Upper lobe of left lung (tissue), 4 donors: ENCODE measurements around the gene NSD1.

Source experiments
- CTCF ChIP-seq, 6 experiments: fragments of 450-650 bp in 4 of 6; fragments of 200-600 bp in 2 of 6; sonication (generic) in 2 of 6; IDR thresholded peaks; one replicate each; pipeline ENCODE4 v1.5.1; 2016 to 2019; ENCODE audit warnings: antibody characterized with exemption in 6 of 6
- POLR2A ChIP-seq, 4 donors: fragments of 450-650 bp; IDR thresholded peaks; one replicate each; pipeline ENCODE4 v1.5.1; 2016 to 2017; ENCODE audit warnings: antibody characterized with exemption in 4 of 4, mild to moderate bottlenecking in 2 of 4
- POLR2AphosphoS5 ChIP-seq, 2 donors: sonication (generic); formaldehyde crosslinking; IDR thresholded peaks; one replicate each; pipeline ENCODE4 v1.5.1; 2017; ENCODE audit warnings: antibody characterized with exemption in 2 of 2

GRCh38 chr5:177132136-177133095 lies 1.2 kb upstream of the NSD1 start:
- no peak for TF ChIP-seq POLR2A (IDR thresholded peaks at IDR 0.05)
- TF ChIP-seq CTCF (IDR thresholded peaks at IDR 0.05) = no peak
- TF ChIP-seq POLR2AphosphoS5 (IDR thresholded peaks at IDR 0.05) = no peak
